Caco-2 (cell line): ENCODE results near the gene KRTAP3-2. TPM values are rescaled to one million over a fixed set of nuclear protein-coding genes. Genes with fewer than 3 reads are reported as not detected.

Experiments
- BruUV-seq: library from RNA; stranded (reverse); fragments of 400-500 nt; replicated peaks from 2 replicates; lab custom pipeline; 2021; lab: Mats Ljungman, UMichigan
- CTCF ChIA-PET: fragments of 300-600 bp; sonication (Branson Sonifier 250); formaldehyde crosslinking; loops from one replicate; lab custom pipeline; 2022; ENCODE audit warnings: antibody characterized with exemption; lab: Charles Lee
- POLR2A ChIA-PET: fragments of 300-600 bp; sonication (Branson Sonifier 250); formaldehyde crosslinking; loops from one replicate; lab custom pipeline; 2022; ENCODE audit warnings: antibody characterized with exemption; lab: Charles Lee
- DNase-seq, 2 experiments: peaks; one replicate each; pipeline versions ENCODE4 v3.0.0 to v3.0.0-alpha.2; 2020 to 2022
- H3K27me3 ChIP-seq: replicated peaks from 2 replicates; pipeline ENCODE4 v1.6.0; 2011; ENCODE audit warnings: low read length; ENCODE audit not compliant: control insufficient read depth, insufficient read depth
- H3K36me3 ChIP-seq: 2 replicates; pipeline ENCODE4 v1.5.1; 2011; ENCODE audit warnings: low read length; ENCODE audit not compliant: control insufficient read depth, insufficient read depth
- H3K4me1 ChIP-seq: fragments of 250-450 bp; sonication (Bioruptor Pico); 2 replicates; pipeline ENCODE4 v1.5.1; 2020; ENCODE audit warnings: mild to moderate bottlenecking
- H3K4me3 ChIP-seq: 2 replicates; pipeline ENCODE4 v1.5.1; 2011; ENCODE audit warnings: low read depth, mild to moderate bottlenecking, control low read depth, low read length
- H3K9me3 ChIP-seq: fragments of 250-450 bp; sonication (Bioruptor Pico); 2 replicates; pipeline ENCODE4 v1.5.1; 2020; ENCODE audit warnings: mild to moderate bottlenecking, moderate library complexity
- H3K27ac Mint-ChIP-seq: one replicate; pipeline ENCODE4 v1.8.0; 2022; ENCODE audit warnings: mixed read lengths; ENCODE audit not compliant: unreplicated experiment
- H3K27me3 Mint-ChIP-seq: one replicate; pipeline ENCODE4 v1.8.0; 2022; ENCODE audit warnings: mixed read lengths; ENCODE audit not compliant: insufficient read depth, unreplicated experiment
- H3K36me3 Mint-ChIP-seq: one replicate; pipeline ENCODE4 v1.8.0; 2022; ENCODE audit warnings: mild to moderate bottlenecking, mixed read lengths; ENCODE audit not compliant: insufficient read depth, unreplicated experiment
- H3K4me1 Mint-ChIP-seq: one replicate; pipeline ENCODE4 v1.8.0; 2022; ENCODE audit warnings: low read depth, mixed read lengths; ENCODE audit not compliant: unreplicated experiment
- H3K4me3 Mint-ChIP-seq: one replicate; pipeline ENCODE4 v1.8.0; 2022; ENCODE audit warnings: mild to moderate bottlenecking, moderate library complexity, mixed read lengths; ENCODE audit not compliant: unreplicated experiment
- H3K9me3 Mint-ChIP-seq: one replicate; pipeline ENCODE4 v1.8.0; 2022; ENCODE audit warnings: mixed read lengths; ENCODE audit not compliant: unreplicated experiment
- intact Hi-C: fragments of 100-400 bp; cut with micrococcal nuclease; formaldehyde crosslinking; loops from one replicate; pipeline ENCODE4 v1.10.0; 2022; ENCODE audit not compliant: unreplicated experiment
- total RNA-seq: library from RNA; stranded (reverse); gene quantifications from 2 replicates; pipeline ENCODE4 v1.2.3, GENCODE V29; 2022
- TF ChIP-seq, protein P1 (sequence below), 2 experiments: fragments of 200-600 bp in 1 of 2; IDR thresholded peaks; 1 replicate in 1 of 2; 2 replicates in 1 of 2; pipeline versions ENCODE4 v1.5.1 to v1.8.0; 2011 to 2022; ENCODE audit warnings: antibody characterized with exemption in 1 of 2, control low read depth in 1 of 2, inconsistent platforms in 1 of 2, low read depth in 1 of 2, low read length in 1 of 2, mild to moderate bottlenecking in 1 of 2, moderate library complexity in 1 of 2; ENCODE audit not compliant: insufficient read depth in 1 of 2, severe bottlenecking in 1 of 2, unreplicated experiment in 1 of 2

Gene KRTAP3-2
- total RNA-seq, 1 experiment from 2014 or later, result not detected

GRCh38 chr17:40950176-40950575 is 49.5 kb downstream of the KRTAP3-2 start:
- DNase-seq, result no peak
- Histone ChIP-seq H3K9me3 (no peaks in the 10 kb centered on the region), H3K27me3 (no peaks in the 10 kb centered on the region), H3K36me3 (no peaks in the 10 kb centered on the region), H3K4me1 (peaks cover 63% of the 10 kb centered on the region), H3K4me3 (no peak overlapping the region)
- ChIA-PET POLR2A (interaction anchor here (0.6 kb wide), 1 partner anchor 109 kb away, joined by 5 read pairs; no protein-coding TSS in a partner anchor), CTCF (interaction anchor here (1.0 kb wide), 1 partner anchor 40 kb away, joined by 3 read pairs; no protein-coding TSS in a partner anchor)
- TF ChIP-seq, protein P1, sequence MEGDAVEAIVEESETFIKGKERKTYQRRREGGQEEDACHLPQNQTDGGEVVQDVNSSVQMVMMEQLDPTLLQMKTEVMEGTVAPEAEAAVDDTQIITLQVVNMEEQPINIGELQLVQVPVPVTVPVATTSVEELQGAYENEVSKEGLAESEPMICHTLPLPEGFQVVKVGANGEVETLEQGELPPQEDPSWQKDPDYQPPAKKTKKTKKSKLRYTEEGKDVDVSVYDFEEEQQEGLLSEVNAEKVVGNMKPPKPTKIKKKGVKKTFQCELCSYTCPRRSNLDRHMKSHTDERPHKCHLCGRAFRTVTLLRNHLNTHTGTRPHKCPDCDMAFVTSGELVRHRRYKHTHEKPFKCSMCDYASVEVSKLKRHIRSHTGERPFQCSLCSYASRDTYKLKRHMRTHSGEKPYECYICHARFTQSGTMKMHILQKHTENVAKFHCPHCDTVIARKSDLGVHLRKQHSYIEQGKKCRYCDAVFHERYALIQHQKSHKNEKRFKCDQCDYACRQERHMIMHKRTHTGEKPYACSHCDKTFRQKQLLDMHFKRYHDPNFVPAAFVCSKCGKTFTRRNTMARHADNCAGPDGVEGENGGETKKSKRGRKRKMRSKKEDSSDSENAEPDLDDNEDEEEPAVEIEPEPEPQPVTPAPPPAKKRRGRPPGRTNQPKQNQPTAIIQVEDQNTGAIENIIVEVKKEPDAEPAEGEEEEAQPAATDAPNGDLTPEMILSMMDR (IDR thresholded peaks at IDR 0.05; ENCODE audit: insufficient read depth in 1 of 2, low read depth in 1 of 2, low read length in 1 of 2, severe bottlenecking in 1 of 2, unreplicated experiment in 1 of 2), result no peak
- no TSS peak for BruUV-seq
- H3K27ac Mint-ChIP-seq, result peak overlapping the region; percentile 88
- no peaks in the 10 kb centered on the region for H3K27me3 Mint-ChIP-seq
- no peaks in the 10 kb centered on the region for H3K9me3 Mint-ChIP-seq
- intact Hi-C loops, result no loop called here
- peak overlapping the region; percentile 19 for H3K4me3 Mint-ChIP-seq
- no peaks in the 10 kb centered on the region for H3K36me3 Mint-ChIP-seq
- H3K4me1 Mint-ChIP-seq, result peaks cover 55% of the 10 kb centered on the region

- Mint-ChIP-seq H3K36me3 (no peaks in the 10 kb centered on the region), H3K4me1 (peaks cover 51% of the 10 kb centered on the region), H3K4me3 (peak overlapping the region; percentile 62), H3K27ac (peak overlapping the region; percentile 88), H3K9me3 (no peaks in the 10 kb centered on the region), H3K27me3 (no peaks in the 10 kb centered on the region)
- CTCF ChIA-PET, result interaction anchor here (0.7 to 1.0 kb wide), 2 partner anchors 39 to 450 kb away, joined by 3 read pairs; no protein-coding TSS in a partner anchor
- intact Hi-C loops, result loop anchor here (1.0 kb wide), 2 partner anchors 9 to 60 kb away; partner anchors contain the start of gene KRTAP3-1
- TF ChIP-seq, protein P1 (IDR thresholded peaks at IDR 0.05; ENCODE audit: insufficient read depth in 1 of 2, low read depth in 1 of 2, low read length in 1 of 2, severe bottlenecking in 1 of 2, unreplicated experiment in 1 of 2), result no peak
- DNase-seq, result peak; percentile 72 to 74
- POLR2A ChIA-PET, result interaction anchor here (0.6 kb wide), 1 partner anchor 110 kb away, joined by 5 read pairs; no protein-coding TSS in a partner anchor
- no peak overlapping the region for H3K4me3 ChIP-seq
- no TSS peak for BruUV-seq
- no peaks in the 10 kb centered on the region for H3K9me3 ChIP-seq
- no peaks in the 10 kb centered on the region for H3K36me3 ChIP-seq
- peaks cover 58% of the 10 kb centered on the region for H3K4me1 ChIP-seq
- no peaks in the 10 kb centered on the region for H3K27me3 ChIP-seq
These were observed 50.3 kb downstream of the KRTAP3-2 start for GRCh38 chr17:40949418-40949817.

Other genes with a start within 250 kb of the KRTAP3-2 start
- gene KRT25, start 244.6 kb downstream of the KRTAP3-2 start, total RNA-seq, result not detected in 2 replicates
- gene KRT26, start 227.7 kb downstream of the KRTAP3-2 start, total RNA-seq, result not detected in 2 replicates
- not detected in 2 replicates for gene KRT27, start 217.4 kb downstream of the KRTAP3-2 start, total RNA-seq
- gene KRT28, start 199.9 kb downstream of the KRTAP3-2 start, total RNA-seq, result not detected in 2 replicates
- gene KRT10, start 177.3 kb downstream of the KRTAP3-2 start, total RNA-seq, result 48.3 and 48.6 TPM in 2 replicates
- not detected in 2 replicates for gene KRT12, start 132.7 kb downstream of the KRTAP3-2 start, total RNA-seq
- 0.53 and 1.0 TPM in 2 replicates for gene KRT20, start 114.7 kb downstream of the KRTAP3-2 start, total RNA-seq
- 43.6 and 47.1 TPM in 2 replicates for gene KRT23, start 62.3 kb downstream of the KRTAP3-2 start, total RNA-seq
- not detected in 2 replicates for gene KRT39, start 33.0 kb downstream of the KRTAP3-2 start, total RNA-seq
- gene KRT40, start 15.6 kb downstream of the KRTAP3-2 start, total RNA-seq, result not detected in 2 replicates
- gene KRTAP3-3, start 5.7 kb downstream of the KRTAP3-2 start, total RNA-seq, result not detected in 2 replicates
- 7.4 and 7.9 TPM in 2 replicates for gene KRTAP3-1, start 9.2 kb upstream of the KRTAP3-2 start, total RNA-seq
- not detected in 2 replicates for gene KRTAP1-5, start 27.3 kb upstream of the KRTAP3-2 start, total RNA-seq
- not detected in 2 replicates for gene KRTAP1-4, start 30.3 kb upstream of the KRTAP3-2 start, total RNA-seq
- not detected in 2 replicates for gene KRTAP1-3, start 35.0 kb upstream of the KRTAP3-2 start, total RNA-seq
- gene KRTAP1-1, start 41.5 kb upstream of the KRTAP3-2 start, total RNA-seq, result not detected in 2 replicates
- not detected in 2 replicates for gene KRTAP2-1, start 47.4 kb upstream of the KRTAP3-2 start, total RNA-seq
- not detected in 2 replicates for gene KRTAP2-2, start 55.3 kb upstream of the KRTAP3-2 start, total RNA-seq
- 3.7 and 4.9 TPM in 2 replicates for gene KRTAP2-3, start 60.2 kb upstream of the KRTAP3-2 start, total RNA-seq
- not detected in 2 replicates for gene KRTAP2-4, start 66.0 kb upstream of the KRTAP3-2 start, total RNA-seq
- not detected in 2 replicates for gene KRTAP4-7, start 84.2 kb upstream of the KRTAP3-2 start, total RNA-seq
- gene KRTAP4-8, start 98.2 kb upstream of the KRTAP3-2 start, total RNA-seq, result not detected in 2 replicates
- not detected in 2 replicates for gene KRTAP4-16, start 102.3 kb upstream of the KRTAP3-2 start, total RNA-seq
- not detected in 2 replicates for gene KRTAP4-9, start 105.5 kb upstream of the KRTAP3-2 start, total RNA-seq
- gene KRTAP4-11, start 118.5 kb upstream of the KRTAP3-2 start, total RNA-seq, result not detected in 2 replicates
- gene KRTAP4-12, start 124.3 kb upstream of the KRTAP3-2 start, total RNA-seq, result not detected in 2 replicates
- gene KRTAP4-6, start 140.6 kb upstream of the KRTAP3-2 start, total RNA-seq, result not detected in 2 replicates
- gene KRTAP4-5, start 149.9 kb upstream of the KRTAP3-2 start, total RNA-seq, result not detected in 2 replicates
- gene KRTAP4-4, start 160.8 kb upstream of the KRTAP3-2 start, total RNA-seq, result not detected in 2 replicates
- not detected in 2 replicates for gene KRTAP4-3, start 168.3 kb upstream of the KRTAP3-2 start, total RNA-seq
- gene KRTAP4-2, start 178.3 kb upstream of the KRTAP3-2 start, total RNA-seq, result not detected in 2 replicates
- gene KRTAP4-1, start 185.0 kb upstream of the KRTAP3-2 start, total RNA-seq, result 0.49 TPM in 1 of 2 replicates, not detected in the other
- not detected in 2 replicates for gene KRTAP9-1, start 190.0 kb upstream of the KRTAP3-2 start, total RNA-seq
- not detected in 2 replicates for gene KRTAP9-2, start 226.7 kb upstream of the KRTAP3-2 start, total RNA-seq
- gene KRTAP9-3, start 232.5 kb upstream of the KRTAP3-2 start, total RNA-seq, result not detected in 2 replicates
- not detected in 2 replicates for gene KRTAP9-8, start 238.1 kb upstream of the KRTAP3-2 start, total RNA-seq
- gene KRTAP9-4, start 249.8 kb upstream of the KRTAP3-2 start, total RNA-seq, result not detected in 2 replicates